Embryonic facial prominence (tissue), 1 donor: ENCODE results near the gene FAM228A.
"Not testable (repeated sequence)": the region's sequence is repeated elsewhere in the genome, so short reads cannot be mapped to it uniquely, and the experiment has no call there.

Experiments used
- DNase-seq: peaks from one replicate; pipeline ENCODE4 v3.0.0-alpha.2; 2016; ENCODE audit errors: extremely low spot score

The FAM228A gene

DNA sequence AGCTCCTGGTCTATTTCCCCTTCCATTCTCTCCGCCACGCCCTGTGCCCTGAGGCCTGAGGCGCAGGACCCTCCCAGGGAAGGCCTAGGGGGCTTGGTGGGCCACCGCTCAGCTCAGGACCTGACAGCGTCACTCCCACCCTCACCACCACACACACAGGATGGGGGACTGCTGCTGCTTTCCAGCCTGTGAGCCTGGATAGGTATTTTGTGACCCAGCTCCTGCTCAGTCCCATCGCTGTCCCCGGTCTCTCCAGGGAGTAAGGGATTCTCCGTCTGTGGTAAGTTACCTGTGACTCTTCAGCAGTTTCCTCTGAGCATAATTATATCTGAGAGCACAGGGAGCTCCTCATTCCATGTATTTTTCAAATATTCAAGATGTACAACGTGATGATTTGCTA, 16.3 kb downstream of the FAM228A start:
- DNase-seq, result no peak

DNA sequence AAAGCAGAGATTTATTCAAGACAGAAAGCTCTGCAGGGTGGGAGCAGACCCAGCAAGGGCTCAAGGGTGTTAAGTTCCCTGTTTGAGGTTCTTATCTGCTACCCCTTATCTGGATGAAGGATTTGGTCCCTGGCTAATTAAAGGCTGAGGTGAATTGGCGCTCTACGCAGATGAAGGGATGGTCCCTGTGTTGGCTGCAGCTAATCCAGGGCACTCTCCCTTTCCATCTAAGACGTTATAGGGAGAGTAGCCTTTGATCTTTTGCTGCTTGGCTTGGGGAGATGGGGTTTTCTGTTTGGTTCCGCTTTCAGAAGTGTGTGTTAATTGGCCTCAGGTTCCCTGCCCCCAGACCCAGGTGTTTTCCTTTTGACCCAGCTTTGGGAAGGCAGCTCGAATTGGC, 17.0 kb downstream of the FAM228A start:
- DNase-seq, result no peak

DNA sequence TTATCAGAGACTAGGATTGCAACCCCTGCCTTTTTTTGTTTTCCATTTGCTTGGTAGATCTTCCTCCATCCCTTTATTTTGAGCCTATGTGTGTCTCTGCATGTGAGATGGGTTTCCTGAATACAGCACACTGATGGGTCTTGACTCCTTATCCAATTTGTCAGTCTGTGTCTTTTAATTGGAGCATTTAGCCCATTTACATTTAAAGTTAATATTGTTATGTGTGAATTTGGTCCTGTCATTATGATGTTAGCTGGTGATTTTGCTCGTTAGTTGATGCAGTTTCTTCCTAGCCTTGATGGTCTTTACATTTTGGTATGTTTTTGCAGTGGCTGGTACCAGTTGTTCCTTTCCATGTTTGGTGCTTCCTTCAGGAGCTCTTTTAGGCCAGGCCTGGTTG, 22.4 kb downstream of the FAM228A start:
- not testable (repeated sequence) for DNase-seq

DNA sequence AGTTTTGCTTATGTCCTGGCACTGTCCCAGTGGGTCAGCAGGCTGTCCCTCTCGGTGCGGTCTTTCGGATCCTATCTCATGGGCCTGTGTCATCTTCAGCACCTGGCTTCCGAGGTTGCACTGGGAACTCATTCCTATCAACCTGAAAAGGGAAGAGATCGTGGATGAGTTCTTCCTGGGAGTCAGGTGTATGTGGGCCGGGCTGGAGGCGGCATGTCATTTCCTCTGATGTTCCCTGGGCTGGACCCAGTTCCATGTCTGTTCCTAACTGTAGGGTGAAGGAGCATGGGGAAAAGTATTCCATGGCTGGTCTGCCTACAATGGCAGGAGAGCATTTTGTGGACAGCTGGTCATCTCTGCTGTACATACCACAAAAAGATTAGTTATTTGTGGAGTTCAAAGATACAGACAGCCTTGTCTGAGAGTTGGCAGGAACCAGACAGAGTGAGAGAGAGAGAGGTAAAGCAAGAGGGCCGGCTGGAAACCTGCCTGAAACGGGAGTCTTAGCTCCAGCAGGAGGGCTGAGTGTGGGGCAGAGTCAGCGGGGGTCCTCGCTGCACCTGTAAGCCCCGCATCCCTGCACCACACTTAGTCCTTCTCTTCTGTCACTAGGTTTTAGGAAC, 25.2 kb downstream of the FAM228A start:
- DNase-seq, result no peak

DNA sequence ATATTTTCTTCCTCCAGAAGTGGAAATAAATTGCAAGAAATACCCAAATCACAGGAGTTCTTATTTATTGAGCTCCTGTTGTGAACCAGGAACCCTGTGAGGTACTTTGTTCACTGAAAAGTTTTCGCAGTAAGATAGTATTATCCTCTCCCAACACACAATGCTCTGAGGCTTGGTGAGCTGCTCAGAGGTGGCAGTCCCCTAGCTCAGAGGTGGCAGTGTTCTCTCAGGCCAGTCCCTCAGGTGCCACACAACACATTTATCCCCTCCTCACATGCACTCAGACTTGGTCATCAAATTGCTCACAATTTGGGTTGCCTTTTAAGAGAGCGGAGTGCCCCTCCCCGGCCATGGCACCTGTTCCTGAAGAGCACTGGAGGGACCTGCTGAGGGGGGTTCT, 25.9 kb downstream of the FAM228A start:
- DNase-seq, result no peak

DNA sequence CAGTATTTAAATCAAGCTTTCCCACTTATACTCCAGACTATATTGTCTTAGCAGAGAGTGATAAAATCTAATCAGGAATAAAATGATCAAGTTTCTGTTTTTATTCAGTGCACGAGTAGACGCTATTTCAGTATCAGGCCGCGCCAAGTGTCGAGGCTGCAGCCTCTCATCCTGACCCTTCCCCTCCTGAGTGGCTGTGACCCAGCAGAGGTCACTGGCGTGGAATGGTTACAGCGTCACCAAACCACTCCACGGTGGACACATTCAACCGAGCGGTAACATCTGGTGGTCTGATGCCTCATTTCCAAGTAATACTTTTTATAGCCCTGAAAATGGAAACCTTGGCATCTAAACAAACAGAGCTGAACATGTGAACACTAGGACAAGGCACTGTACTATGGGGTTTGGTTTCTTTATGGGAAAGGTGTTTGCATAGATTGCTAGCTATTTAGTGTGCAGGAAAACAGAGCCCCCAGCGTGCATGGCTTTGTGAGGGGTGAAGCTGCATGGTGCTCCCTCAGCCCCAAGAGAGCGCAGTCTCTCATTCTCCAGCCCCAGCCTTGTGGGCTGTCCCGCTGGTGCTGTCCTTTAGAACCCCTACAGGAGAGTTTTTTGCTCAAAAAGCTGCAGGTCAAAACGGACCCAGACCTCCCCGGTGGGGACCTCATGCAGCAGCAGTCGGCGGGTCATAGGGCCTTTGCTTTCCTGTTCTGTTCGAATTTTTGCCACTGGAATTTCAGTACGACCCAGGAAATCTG, 28.4 kb downstream of the FAM228A start:
- no peak for DNase-seq

DNA sequence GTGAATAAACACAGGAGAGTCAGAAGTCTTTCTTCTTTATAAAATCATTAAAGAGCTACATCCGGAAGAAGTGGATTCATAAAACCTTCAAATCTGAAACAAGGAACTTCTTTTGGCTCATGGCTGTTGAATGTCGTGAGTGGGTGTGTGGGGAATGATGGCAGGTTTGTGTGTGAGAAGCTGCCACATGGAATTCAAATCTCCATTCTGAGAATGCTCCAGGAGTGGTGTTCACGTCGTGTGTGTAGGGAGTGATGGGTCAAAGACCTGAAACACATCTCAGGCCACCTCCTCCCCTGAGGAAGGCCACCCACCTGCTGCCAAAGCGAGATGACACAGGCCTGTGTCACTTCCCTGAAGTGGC, 28.9 kb downstream of the FAM228A start:
- DNase-seq, result no peak

DNA sequence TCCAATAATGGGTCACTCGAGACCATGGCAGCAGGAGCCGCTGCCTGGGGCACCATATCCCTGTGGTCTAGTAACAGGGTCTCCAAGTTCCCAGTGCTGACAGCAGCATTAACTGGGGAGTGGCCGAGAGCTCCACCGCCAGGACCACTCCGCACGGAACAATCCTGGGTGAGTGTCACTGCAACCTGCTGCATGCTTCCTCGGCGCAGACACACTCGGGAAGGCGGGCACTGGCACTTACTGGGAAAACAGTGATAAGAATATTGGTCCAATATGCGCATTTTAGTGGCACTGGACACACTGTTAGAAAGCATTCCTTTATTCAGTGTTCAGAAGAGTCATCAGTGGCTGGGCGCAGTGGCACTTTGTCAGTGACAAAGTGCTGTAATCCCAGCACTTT, 29.7 kb downstream of the FAM228A start:
- DNase-seq, result no peak

DNA sequence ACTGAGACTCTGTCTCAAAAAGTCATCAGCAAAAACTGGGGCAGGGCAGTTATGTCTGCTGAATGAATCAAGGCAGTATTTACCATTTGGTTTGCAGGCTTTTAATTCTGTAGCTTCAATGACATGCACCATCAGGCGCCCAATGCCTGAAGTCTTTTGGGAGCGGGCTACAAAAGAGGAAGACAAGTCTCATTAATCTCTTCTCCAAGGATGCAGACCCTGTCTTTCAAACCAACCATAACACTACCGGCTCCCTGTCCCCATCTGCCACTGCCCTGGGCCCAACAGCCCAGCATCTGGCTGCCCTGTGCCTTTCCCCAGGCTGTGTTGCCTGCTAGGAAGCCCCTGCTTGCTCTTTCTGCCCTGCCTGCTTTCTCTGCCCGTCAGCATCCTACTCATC, 30.3 kb downstream of the FAM228A start:
- no peak for DNase-seq

DNA sequence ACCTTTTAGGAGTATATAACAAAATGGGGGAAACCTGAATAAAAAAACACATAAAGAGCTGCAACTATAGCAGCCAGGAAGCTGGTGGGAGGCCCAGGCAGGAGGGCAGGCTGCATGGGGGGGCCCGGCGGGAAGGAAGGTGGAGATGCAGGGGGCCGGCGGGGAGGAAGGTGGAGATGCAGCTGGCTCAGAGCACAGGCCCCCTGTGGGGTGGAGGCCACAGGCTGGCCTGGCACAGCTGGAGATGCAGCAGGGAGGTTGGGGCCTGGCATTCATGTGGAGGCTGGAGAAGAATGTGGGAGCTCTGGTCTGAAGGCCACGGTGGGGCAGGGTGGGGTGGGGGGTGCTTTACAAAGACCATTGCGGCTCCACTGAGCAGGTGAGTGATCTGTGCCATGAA, 31.4 kb downstream of the FAM228A start:
- no peak for DNase-seq

DNA sequence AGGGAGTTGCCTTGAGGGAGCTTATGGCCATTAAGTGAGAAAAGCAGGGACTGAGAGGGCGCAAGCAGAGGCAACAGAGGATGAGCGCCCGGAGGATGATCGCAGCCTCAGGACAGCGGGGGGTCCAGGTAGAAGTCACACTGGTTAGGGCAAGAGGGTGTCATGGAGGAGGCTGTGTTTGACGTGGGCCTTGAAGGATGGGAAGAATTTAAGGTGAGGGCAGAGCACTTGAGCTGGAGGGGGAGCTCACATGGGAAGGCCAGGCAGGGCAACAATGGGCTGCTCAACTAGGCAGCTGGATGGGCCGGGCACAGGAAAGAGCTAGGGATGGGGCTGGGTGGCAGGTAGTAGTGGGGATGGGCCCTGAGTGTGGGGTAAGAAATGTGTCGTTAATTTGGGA, 31.9 kb downstream of the FAM228A start:
- no peak for DNase-seq

DNA sequence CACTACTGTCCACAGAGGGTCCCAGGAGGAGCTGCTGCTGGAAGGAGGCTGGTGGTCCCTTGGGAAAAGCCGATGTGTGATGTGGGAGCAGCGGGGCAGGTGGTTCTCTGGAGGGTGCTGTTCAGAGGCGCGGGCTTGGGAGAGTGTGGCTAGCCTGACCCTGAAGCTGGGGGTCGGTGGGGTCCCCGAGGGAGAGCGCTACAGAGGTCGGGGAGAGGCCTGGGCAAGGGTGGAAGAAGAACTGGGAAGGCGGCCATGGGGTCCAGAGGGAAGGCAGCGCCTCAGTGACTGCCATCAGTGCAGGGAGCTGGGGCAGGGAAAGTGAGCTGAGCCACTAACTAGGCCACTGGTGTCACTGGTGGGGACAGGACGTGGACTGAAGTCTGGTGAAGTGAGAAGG, 32.5 kb downstream of the FAM228A start:
- no peak for DNase-seq

DNA sequence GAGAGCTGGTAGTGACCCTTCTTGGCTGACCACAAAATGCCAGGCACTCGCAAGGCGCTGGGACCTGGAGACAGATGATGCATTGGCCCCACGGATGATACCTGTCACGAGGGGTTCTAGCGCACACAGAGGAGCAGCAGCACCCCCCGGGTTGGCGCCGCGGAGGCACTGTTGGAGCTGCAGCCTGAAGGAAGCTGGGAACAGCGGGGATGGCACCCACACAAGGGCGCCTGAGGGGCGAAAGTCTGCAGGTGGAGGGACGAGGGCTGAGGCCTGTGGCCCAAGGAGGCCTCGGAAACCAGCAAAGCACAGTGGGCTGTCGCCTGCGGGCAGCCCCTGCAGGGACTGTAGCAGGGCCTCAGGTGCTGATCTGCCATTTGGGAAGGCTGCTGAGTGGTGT, 33.6 kb downstream of the FAM228A start:
- no peak for DNase-seq

DNA sequence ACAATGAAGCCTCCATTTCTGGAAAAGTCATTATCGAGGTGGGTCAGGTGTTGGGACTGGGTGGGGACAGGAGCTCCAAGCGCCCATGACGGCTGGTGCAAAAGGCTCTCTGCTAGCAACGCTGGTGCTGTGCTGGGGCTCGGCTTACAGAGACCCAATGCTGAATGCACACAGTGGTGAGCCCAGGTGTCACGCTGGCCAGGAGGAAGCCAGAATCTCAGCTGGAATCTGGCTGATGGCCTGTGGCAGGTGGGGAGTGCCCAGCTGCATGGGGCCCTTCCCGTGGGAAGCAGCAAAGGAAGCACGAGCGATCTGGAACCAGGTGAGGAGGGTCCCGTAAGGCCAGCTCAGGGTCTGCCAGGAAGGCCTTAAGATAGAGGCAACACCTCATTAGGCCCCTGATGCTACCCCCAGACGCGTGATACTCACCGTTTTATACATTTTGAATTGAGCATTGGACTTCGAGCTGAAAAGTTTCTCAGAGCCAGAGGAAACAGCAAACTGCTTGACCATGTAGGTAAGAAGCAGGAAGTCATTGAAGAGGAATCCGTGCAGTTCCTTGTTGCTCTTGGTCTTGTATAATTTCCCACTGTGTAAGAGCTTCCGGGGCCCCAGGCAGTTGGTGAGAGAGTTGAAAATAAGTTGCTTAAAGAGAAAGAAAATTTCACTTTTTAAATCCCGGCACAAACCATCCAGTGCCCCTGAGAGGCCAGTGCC, 34.7 kb downstream of the FAM228A start:
- DNase-seq, result no peak

DNA sequence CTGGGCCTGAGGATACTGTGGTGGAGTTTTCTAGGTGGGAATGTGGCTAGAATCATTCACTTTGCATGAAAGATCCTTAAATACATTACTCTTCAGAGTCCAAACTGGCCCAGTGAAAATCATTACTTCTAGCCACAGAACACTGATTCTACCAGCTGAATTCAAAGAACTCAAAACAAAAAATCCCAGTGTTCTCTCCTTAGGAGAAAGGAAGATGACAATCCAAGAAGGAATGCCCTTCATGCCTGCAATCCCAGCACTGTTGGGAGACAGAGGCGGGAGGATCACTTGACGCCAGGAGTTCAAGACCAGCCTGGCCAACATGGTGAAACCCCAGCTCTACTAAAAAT, 35.2 kb downstream of the FAM228A start:
- DNase-seq, result no peak

DNA sequence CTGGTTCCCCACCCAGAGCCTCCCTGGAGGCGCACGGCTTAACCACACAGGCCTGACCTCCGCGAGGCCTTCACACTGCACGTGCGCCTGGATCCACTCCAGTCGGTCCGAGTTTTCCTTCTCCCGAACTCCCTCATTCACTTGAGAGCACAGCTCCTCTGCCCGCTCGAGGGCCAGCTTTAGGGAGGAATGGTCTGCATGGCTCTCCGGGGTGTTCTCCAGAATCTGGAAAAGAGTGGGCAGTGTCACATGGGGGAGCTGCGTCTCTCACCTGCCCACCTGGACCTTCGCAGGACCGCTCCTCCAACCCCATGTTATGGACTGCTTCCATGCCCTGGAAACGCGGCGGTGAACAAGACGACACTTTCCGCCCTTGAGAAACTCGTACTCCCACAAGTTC, 35.9 kb downstream of the FAM228A start:
- DNase-seq, result no peak

DNA sequence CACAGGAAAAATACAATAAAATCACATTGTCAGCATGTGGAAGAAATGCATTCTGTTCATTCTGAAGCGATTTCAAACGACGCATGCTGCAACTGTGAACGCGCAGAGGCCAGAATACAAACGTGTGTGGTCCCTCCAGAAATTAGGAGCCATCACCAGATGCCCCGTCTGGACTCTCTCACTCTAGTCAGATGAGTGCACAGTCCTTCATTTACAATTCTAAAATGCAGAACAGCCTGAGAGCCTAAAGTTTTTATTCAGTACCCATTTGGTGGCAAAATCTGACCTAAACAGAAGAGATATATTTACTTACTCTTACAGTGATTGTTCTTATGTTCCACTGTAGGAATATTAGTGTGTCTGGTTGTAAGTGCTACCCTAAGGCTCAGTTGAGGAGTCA, 36.6 kb downstream of the FAM228A start:
- DNase-seq, result no peak

DNA sequence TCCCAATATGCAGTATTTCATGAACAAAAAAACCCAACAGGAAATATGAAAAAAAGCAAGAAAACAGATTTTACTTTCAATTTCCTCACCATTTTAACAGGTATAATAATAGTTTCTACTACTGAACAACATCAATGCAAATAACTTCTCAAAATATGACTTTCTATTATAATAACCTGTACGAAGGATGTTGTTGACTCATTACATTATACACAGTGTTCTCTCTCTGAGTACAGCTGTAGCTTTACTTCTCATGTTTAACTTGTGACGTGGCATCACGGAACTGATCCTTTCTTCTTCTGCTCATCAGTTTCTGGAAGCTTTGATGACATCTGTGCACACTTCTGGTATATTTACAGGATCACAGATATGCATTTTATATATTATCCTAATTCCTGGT, 40.0 kb downstream of the FAM228A start:
- no peak for DNase-seq

DNA sequence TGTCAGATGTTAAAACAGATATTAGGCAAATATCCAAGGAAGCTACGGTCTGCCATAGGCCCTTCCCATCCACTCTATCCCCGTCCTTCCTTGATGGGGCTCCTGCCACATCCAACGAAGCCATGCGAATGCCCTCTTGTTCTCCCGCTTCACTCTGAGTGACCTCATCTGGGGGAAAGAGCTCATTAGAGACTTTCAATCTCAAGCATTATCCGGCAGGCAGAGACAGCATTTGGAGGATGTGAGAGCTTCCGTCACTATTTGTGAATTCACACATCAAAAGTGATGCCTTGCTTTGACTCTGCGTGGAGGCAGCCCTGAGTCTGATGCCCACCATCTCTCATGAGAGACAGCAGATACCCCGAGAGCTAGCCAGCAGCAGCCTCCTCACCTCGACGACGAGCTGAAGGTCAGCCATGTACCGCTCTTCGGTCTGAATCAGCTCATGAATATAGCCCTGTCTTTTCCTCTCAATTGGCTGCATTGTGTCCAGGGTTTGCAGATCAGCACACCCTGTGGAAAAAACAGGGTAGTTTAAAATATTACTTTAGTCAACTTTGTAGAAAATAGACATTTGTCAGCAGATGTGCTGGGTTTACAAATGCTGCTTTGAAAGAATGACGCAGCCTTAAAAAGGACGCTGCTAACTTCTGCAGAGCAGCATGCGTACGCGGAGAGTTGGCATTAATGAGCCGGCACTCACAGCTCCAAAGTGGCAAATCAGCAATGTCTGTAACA, 45.9 kb downstream of the FAM228A start:
- DNase-seq, result no peak

DNA sequence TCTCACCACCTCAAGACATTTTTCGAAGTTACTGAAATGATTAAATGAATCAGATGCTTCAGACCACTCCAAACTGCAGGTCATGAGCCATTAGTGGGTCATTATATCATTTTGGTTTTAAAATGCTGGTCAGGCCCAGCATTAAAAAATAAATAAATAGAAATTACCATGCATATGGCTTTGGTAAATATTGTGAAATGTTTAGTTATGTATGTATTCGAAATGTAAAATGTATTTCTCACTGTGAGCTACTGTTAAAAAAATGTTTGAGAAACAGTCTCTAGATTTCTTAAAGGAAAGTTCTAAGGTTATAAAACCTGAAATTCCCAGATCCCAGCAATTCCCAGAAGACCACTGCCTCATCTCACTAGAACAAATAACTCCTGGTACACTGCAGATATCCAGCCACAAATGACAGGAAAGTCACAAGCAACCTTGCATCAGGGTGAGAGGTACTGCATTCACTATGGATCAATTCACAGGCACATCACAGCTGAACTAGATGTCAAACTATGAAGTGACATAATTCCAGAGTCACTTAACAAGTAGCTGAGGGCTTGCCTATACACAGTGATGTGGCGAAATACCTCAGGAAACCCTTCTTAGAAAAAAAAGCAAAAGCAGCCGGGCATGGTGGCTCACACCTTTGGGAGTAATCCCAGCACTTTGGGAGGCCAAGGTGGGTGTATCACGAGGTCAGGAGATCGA, 46.6 kb downstream of the FAM228A start:
- DNase-seq, result no peak

DNA sequence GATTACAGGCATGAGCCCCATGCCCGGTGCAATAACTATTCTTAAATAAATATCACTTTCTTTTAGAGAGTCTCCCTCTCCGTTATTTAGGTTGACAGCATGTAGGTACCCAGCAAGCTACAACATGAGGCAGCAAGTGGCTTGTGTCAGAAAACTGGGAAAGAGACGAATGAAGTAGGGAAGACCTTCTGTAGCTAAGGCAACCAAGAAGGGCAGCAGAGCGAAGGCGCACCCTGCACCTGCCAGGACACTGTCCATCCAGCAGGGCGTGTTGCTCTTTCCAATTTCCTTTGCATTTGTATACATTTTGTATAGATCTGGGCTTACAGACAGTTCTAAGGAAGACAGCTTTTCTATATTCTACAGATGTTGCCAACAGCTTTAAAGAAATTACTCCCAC, 48.1 kb downstream of the FAM228A start:
- DNase-seq, result no peak
